HEK293 (cell line): ENCODE measurements around the gene SFMBT2.

Experiments used
- CTCF ChIA-PET: fragments of 350-600 bp; formaldehyde crosslinking; extraction: SDS; loops from one replicate; lab custom pipeline; 2021; ENCODE audit warnings: antibody characterized with exemption; lab: Yijun Ruan, JAX
- POLR2A ChIA-PET: fragments of 300-600 bp; formaldehyde crosslinking; extraction: SDS; loops from one replicate; lab custom pipeline; 2020; ENCODE audit warnings: antibody characterized with exemption, inconsistent platforms; lab: Yijun Ruan, JAX
- H3K27ac ChIP-seq: fragments of 200-500 bp; sonication (Bioruptor generic); 2 replicates; pipeline ENCODE4 v1.5.1; 2014; ENCODE audit warnings: low read depth, low read length, control low read depth, inconsistent platforms; ENCODE audit errors: extremely low read depth
- H3K36me3 ChIP-seq, 2 experiments: fragments of 200-500 bp in 1 of 2; sonication (Bioruptor generic) in 1 of 2; 1 replicate in 1 of 2; 2 replicates in 1 of 2; pipeline ENCODE4 v1.5.1; 2014 to 2017; ENCODE audit warnings: inconsistent platforms in 2 of 2, low read length in 2 of 2; ENCODE audit not compliant: control insufficient read depth in 2 of 2, insufficient read depth in 1 of 2
- H3K4me1 ChIP-seq: fragments of 200-500 bp; sonication (Bioruptor generic); 2 replicates; pipeline ENCODE4 v1.5.1; 2014; ENCODE audit warnings: mild to moderate bottlenecking, low read length, inconsistent platforms; ENCODE audit not compliant: control insufficient read depth, insufficient read depth
- H3K4me3 ChIP-seq: 2 replicates; pipeline ENCODE4 v1.5.1; 2011; ENCODE audit warnings: low read depth, mild to moderate bottlenecking, control low read depth, low read length, moderate library complexity
- H3K9me3 ChIP-seq: fragments of 200-500 bp; sonication (Bioruptor generic); 2 replicates; pipeline ENCODE4 v1.5.1; 2014; ENCODE audit warnings: low read depth, low read length, inconsistent platforms; ENCODE audit not compliant: control insufficient read depth, insufficient read depth
- SCRT1 ChIP-seq: fragments of 450-650 bp; formaldehyde crosslinking; IDR thresholded peaks from 2 replicates; pipeline ENCODE4 v1.5.1; 2016; ENCODE audit warnings: missing biosample characterization, missing genetic modification characterization, borderline replicate concordance
- SP2 ChIP-seq: fragments of 450-650 bp; formaldehyde crosslinking; IDR thresholded peaks from 2 replicates; pipeline ENCODE4 v1.5.1; 2016; ENCODE audit warnings: missing biosample characterization, missing genetic modification characterization
- ZBTB7A ChIP-seq: fragments of 450-650 bp; formaldehyde crosslinking; IDR thresholded peaks from 2 replicates; pipeline ENCODE4 v1.5.1; 2016; ENCODE audit warnings: low read depth, missing biosample characterization, missing genetic modification characterization
- ZNF10 ChIP-seq: fragments of 450-650 bp; formaldehyde crosslinking; IDR thresholded peaks from 2 replicates; pipeline ENCODE4 v1.5.1; 2017; ENCODE audit warnings: missing biosample characterization, missing genetic modification characterization
- ZNF112 ChIP-seq: fragments of 450-650 bp; formaldehyde crosslinking; IDR thresholded peaks from 2 replicates; pipeline ENCODE4 v1.5.0; 2017; ENCODE audit warnings: missing biosample characterization, missing genetic modification characterization
- ZNF138 ChIP-seq: fragments of 450-650 bp; formaldehyde crosslinking; IDR thresholded peaks from 2 replicates; pipeline ENCODE4 v1.5.1; 2016; ENCODE audit warnings: missing biosample characterization, missing genetic modification characterization, borderline replicate concordance
- ZNF157 ChIP-seq: fragments of 450-650 bp; formaldehyde crosslinking; IDR thresholded peaks from 2 replicates; pipeline ENCODE4 v1.5.1; 2016; ENCODE audit warnings: missing biosample characterization, missing genetic modification characterization
- ZNF221 ChIP-seq: fragments of 450-650 bp; formaldehyde crosslinking; IDR thresholded peaks from 2 replicates; pipeline ENCODE4 v1.5.1; 2017; ENCODE audit warnings: missing biosample characterization, missing genetic modification characterization, borderline replicate concordance
- ZNF223 ChIP-seq: fragments of 450-650 bp; formaldehyde crosslinking; IDR thresholded peaks from 2 replicates; pipeline ENCODE4 v1.5.1; 2016; ENCODE audit warnings: missing biosample characterization, missing genetic modification characterization
- ZNF248 ChIP-seq: fragments of 450-650 bp; formaldehyde crosslinking; IDR thresholded peaks from 2 replicates; pipeline ENCODE4 v1.5.1; 2017; ENCODE audit warnings: missing biosample characterization, missing genetic modification characterization
- ZNF280C ChIP-seq: fragments of 450-650 bp; formaldehyde crosslinking; IDR thresholded peaks from 2 replicates; pipeline ENCODE4 v1.5.1; 2016; ENCODE audit warnings: missing biosample characterization, missing genetic modification characterization
- ZNF350 ChIP-seq: fragments of 450-650 bp; formaldehyde crosslinking; IDR thresholded peaks from 2 replicates; pipeline ENCODE4 v1.5.0; 2017; ENCODE audit warnings: missing biosample characterization, mild to moderate bottlenecking, missing genetic modification characterization
- ZNF501 ChIP-seq: fragments of 450-650 bp; formaldehyde crosslinking; IDR thresholded peaks from 2 replicates; pipeline ENCODE4 v1.5.1; 2016; ENCODE audit warnings: missing biosample characterization, missing genetic modification characterization
- ZNF529 ChIP-seq: fragments of 450-650 bp; formaldehyde crosslinking; IDR thresholded peaks from 2 replicates; pipeline ENCODE4 v1.5.1; 2017; ENCODE audit warnings: missing genetic modification characterization, missing biosample characterization; ENCODE audit not compliant: insufficient replicate concordance
- ZNF549 ChIP-seq: fragments of 450-650 bp; IDR thresholded peaks from 2 replicates; pipeline ENCODE4 v1.5.1; 2018; ENCODE audit warnings: missing biosample characterization, missing genetic modification characterization, mild to moderate bottlenecking, inconsistent platforms, moderate library complexity
- ZNF558 ChIP-seq: fragments of 450-650 bp; formaldehyde crosslinking; IDR thresholded peaks from 2 replicates; pipeline ENCODE4 v1.5.1; 2016; ENCODE audit warnings: missing biosample characterization, missing genetic modification characterization
- ZNF610 ChIP-seq: fragments of 450-650 bp; formaldehyde crosslinking; IDR thresholded peaks from 2 replicates; pipeline ENCODE4 v1.5.1; 2016; ENCODE audit warnings: missing biosample characterization, missing genetic modification characterization, borderline replicate concordance
- ZNF658 ChIP-seq: fragments of 450-650 bp; formaldehyde crosslinking; IDR thresholded peaks from 2 replicates; pipeline ENCODE4; 2016; ENCODE audit warnings: missing biosample characterization, missing genetic modification characterization
- ZNF830 ChIP-seq: fragments of 450-650 bp; IDR thresholded peaks from 2 replicates; pipeline ENCODE4 v1.5.0; 2018; ENCODE audit warnings: missing biosample characterization, missing genetic modification characterization, low read depth, mild to moderate bottlenecking, moderate library complexity
- ZSCAN30 ChIP-seq: fragments of 450-650 bp; IDR thresholded peaks from 2 replicates; pipeline ENCODE4 v1.5.1; 2018; ENCODE audit warnings: missing biosample characterization, mild to moderate bottlenecking, missing genetic modification characterization, moderate library complexity
- TF ChIP-seq, protein P1 (sequence below): fragments of 450-650 bp; formaldehyde crosslinking; IDR thresholded peaks from 2 replicates; pipeline ENCODE4 v1.5.1; 2016; ENCODE audit warnings: missing biosample characterization, missing genetic modification characterization
- TF ChIP-seq, protein P2 (sequence below): fragments of 450-650 bp; formaldehyde crosslinking; IDR thresholded peaks from 2 replicates; pipeline ENCODE4 v1.5.1; 2016; ENCODE audit warnings: missing biosample characterization, missing genetic modification characterization, low read depth
- TF ChIP-seq, protein P3 (sequence below): fragments of 450-650 bp; formaldehyde crosslinking; conservative IDR thresholded peaks from 2 replicates; pipeline ENCODE4 v1.5.1; 2016; ENCODE audit warnings: low read depth, missing biosample characterization, missing genetic modification characterization

SFMBT2 gene

DNA sequence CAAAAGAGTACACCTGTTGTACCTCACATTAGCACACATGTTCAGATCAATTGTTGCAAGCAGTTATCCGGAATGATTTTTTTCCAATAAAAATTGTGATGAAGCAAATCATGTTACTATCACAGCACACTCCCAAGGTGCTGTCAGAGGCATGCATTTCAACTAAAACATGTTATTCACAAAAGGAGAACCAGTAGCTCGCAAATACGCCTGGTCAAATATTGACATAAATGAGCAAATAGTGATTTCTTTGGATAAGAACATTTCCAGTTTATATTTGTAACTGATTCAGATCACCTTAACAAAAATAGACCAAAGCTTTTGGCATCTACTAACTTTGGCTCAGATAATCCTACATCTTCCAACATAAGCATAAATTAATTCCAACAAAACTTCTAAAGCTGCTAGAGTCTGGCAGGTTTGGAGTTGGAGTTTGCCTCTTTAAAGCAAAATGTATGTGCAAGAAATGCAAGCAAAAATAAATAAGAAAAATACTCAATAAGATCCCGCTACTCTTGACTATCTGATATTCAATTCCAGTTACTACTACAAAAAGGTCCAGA, 208.0 kb downstream of the SFMBT2 start:
- CTCF ChIA-PET, result interaction anchor here (0.7 kb wide), 1 partner anchor 533 kb away, joined by 3 read pairs; no protein-coding TSS in a partner anchor
- Histone ChIP-seq H3K4me3 (no peak overlapping the region), H3K9me3 (no peaks in the 10 kb centered on the region), H3K4me1 (no peaks in the 10 kb centered on the region), H3K27ac (no peak overlapping the region), H3K36me3 (peaks cover 17 to 77% of the 10 kb centered on the region in 2 experiments)
- TF ChIP-seq ZNF658 (tag by site-specific recombination), result no peak
- no peak for TF ChIP-seq ZNF157 (tag by site-specific recombination)
- TF ChIP-seq ZNF529 (tag by site-specific recombination), result no peak
- no peak for TF ChIP-seq ZNF350
- no peak for TF ChIP-seq ZNF138 (tag by site-specific recombination)
- TF ChIP-seq ZNF112 (tag by site-specific recombination), result no peak
- TF ChIP-seq, protein P1, sequence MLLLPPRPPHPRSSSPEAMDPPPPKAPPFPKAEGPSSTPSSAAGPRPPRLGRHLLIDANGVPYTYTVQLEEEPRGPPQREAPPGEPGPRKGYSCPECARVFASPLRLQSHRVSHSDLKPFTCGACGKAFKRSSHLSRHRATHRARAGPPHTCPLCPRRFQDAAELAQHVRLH, result no peak
- no peak for TF ChIP-seq SP2
- POLR2A ChIA-PET, result no interaction called here

GRCh38 chr10:7199152-7199760, 211.6 kb downstream of the SFMBT2 start:
- no peaks in the 10 kb centered on the region for H3K4me1 ChIP-seq
- H3K27ac ChIP-seq, result no peak overlapping the region
- H3K4me3 ChIP-seq, result no peak overlapping the region
- no peaks in the 10 kb centered on the region for H3K9me3 ChIP-seq
- ChIA-PET CTCF (interaction anchor here (1.1 kb wide), 1 partner anchor 61 kb away, joined by 3 read pairs; no protein-coding TSS in a partner anchor), POLR2A (no interaction called here)
- TF ChIP-seq ZNF223 (tag by site-specific recombination) (no peak), ZBTB7A (no peak)
- H3K36me3 ChIP-seq, result peaks cover 12 to 94% of the 10 kb centered on the region in 2 experiments

DNA sequence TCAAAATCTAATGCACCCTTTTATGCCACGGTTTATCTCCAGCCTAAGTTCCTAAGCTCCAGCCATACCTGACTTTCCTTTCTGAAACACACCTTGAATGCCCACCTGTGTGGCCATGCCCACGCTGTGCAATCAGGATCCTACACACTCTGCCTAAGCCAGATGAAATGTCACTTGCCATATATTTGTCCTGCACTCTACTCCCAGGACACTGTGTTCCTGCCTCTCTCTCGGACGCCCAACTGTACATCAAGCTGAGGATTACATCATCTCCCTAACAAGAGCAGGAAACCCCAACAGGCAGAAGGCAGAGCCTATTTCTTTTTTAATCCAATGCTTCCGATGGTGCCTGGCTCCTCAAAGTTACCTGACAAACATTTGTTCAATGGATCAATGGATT, 214.6 kb downstream of the SFMBT2 start:
- no peaks in the 10 kb centered on the region for H3K9me3 ChIP-seq
- H3K4me1 ChIP-seq, result no peaks in the 10 kb centered on the region
- CTCF ChIA-PET, result no interaction called here
- H3K4me3 ChIP-seq, result no peak overlapping the region
- no peak overlapping the region for H3K27ac ChIP-seq
- POLR2A ChIA-PET, result no interaction called here
- peaks cover 12 to 95% of the 10 kb centered on the region in 2 experiments for H3K36me3 ChIP-seq
- no peak for TF ChIP-seq ZSCAN30 (tag by site-specific recombination)
- TF ChIP-seq, protein P2, sequence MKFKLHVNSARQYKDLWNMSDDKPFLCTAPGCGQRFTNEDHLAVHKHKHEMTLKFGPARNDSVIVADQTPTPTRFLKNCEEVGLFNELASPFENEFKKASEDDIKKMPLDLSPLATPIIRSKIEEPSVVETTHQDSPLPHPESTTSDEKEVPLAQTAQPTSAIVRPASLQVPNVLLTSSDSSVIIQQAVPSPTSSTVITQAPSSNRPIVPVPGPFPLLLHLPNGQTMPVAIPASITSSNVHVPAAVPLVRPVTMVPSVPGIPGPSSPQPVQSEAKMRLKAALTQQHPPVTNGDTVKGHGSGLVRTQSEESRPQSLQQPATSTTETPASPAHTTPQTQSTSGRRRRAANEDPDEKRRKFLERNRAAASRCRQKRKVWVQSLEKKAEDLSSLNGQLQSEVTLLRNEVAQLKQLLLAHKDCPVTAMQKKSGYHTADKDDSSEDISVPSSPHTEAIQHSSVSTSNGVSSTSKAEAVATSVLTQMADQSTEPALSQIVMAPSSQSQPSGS, result no peak
- TF ChIP-seq ZNF558, result no peak
- TF ChIP-seq ZNF830, result no peak
- no peak for TF ChIP-seq ZNF501 (tag by site-specific recombination)
- TF ChIP-seq, protein P3, sequence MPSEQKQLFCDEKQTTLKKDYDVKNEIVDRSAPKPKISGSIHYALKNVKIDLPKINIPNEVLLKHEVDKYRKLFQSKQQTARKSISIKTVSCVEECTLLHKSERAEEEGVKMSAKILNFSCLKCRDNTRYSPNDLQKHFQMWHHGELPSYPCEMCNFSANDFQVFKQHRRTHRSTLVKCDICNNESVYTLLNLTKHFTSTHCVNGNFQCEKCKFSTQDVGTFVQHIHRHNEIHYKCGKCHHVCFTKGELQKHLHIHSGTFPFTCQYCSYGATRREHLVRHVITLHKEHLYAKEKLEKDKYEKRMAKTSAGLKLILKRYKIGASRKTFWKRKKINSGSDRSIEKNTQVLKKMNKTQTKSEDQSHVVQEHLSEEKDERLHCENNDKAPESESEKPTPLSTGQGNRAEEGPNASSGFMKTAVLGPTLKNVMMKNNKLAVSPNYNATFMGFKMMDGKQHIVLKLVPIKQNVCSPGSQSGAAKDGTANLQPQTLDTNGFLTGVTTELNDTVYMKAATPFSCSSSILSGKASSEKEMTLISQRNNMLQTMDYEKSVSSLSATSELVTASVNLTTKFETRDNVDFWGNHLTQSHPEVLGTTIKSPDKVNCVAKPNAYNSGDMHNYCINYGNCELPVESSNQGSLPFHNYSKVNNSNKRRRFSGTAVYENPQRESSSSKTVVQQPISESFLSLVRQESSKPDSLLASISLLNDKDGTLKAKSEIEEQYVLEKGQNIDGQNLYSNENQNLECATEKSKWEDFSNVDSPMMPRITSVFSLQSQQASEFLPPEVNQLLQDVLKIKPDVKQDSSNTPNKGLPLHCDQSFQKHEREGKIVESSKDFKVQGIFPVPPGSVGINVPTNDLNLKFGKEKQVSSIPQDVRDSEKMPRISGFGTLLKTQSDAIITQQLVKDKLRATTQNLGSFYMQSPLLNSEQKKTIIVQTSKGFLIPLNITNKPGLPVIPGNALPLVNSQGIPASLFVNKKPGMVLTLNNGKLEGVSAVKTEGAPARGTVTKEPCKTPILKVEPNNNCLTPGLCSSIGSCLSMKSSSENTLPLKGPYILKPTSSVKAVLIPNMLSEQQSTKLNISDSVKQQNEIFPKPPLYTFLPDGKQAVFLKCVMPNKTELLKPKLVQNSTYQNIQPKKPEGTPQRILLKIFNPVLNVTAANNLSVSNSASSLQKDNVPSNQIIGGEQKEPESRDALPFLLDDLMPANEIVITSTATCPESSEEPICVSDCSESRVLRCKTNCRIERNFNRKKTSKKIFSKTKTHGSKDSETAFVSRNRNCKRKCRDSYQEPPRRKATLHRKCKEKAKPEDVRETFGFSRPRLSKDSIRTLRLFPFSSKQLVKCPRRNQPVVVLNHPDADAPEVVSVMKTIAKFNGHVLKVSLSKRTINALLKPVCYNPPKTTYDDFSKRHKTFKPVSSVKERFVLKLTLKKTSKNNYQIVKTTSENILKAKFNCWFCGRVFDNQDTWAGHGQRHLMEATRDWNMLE (tag by site-specific recombination), result no peak
- no peak for TF ChIP-seq ZNF549 (tag by site-specific recombination)
- no peak for TF ChIP-seq ZNF10 (tag by site-specific recombination)
- no peak for TF ChIP-seq ZNF610 (tag by site-specific recombination)
- no peak for TF ChIP-seq SCRT1
- no peak for TF ChIP-seq ZNF221 (tag by site-specific recombination)
- no peak for TF ChIP-seq ZNF248 (tag by site-specific recombination)
- no peak for TF ChIP-seq ZNF280C (tag by site-specific recombination)
